HepG2 (cell line): ENCODE data around the gene GSTA5. TPM values are rescaled to one million over a fixed set of nuclear protein-coding genes. Genes with fewer than 3 reads are reported as not detected.

ENCODE experiments used
- ARNT2 ChIP-seq: sonication (generic); formaldehyde crosslinking; IDR thresholded peaks from 2 replicates; pipeline ENCODE4 v1.8.0; 2022; ENCODE audit warnings: mild to moderate bottlenecking, low read depth, missing genetic modification reagents, moderate library complexity
- ELF3 ChIP-seq: IDR thresholded peaks from 2 replicates; pipeline ENCODE4 v1.6.1; 2016; ENCODE audit warnings: missing genetic modification reagents, missing compliant biosample characterization
- FOSL2 ChIP-seq: sonication (generic); formaldehyde crosslinking; IDR thresholded peaks from 2 replicates; pipeline ENCODE4 v1.4.0; 2020; ENCODE audit warnings: missing genetic modification reagents
- FOXA3 ChIP-seq: IDR thresholded peaks from 2 replicates; pipeline ENCODE4 v1.6.1; 2016; ENCODE audit warnings: missing genetic modification reagents, missing compliant biosample characterization
- FOXO1 ChIP-seq: sonication (generic); formaldehyde crosslinking; IDR thresholded peaks from 2 replicates; pipeline ENCODE4 v1.4.0; 2020; ENCODE audit warnings: missing genetic modification reagents
- GABPB1 ChIP-seq: IDR thresholded peaks from 2 replicates; pipeline ENCODE4 v1.6.1; 2016; ENCODE audit warnings: mild to moderate bottlenecking, missing genetic modification reagents, moderate library complexity, missing compliant biosample characterization
- HDAC1 ChIP-seq: sonication (generic); formaldehyde crosslinking; IDR thresholded peaks from 2 replicates; pipeline ENCODE4 v1.5.1; 2020; ENCODE audit warnings: mild to moderate bottlenecking, missing genetic modification reagents
- IRF2 ChIP-seq: IDR thresholded peaks from 2 replicates; pipeline ENCODE4 v1.6.1; 2018; ENCODE audit warnings: missing genetic modification reagents, missing compliant biosample characterization
- IRF9 ChIP-seq: sonication (generic); formaldehyde crosslinking; IDR thresholded peaks from 2 replicates; pipeline ENCODE4 v1.8.0; 2022; ENCODE audit warnings: missing genetic modification reagents, mild to moderate bottlenecking, borderline replicate concordance
- MIER3 ChIP-seq: IDR thresholded peaks from 2 replicates; pipeline ENCODE4 v1.6.1; 2016; ENCODE audit warnings: missing compliant biosample characterization, borderline replicate concordance
- PAXIP1 ChIP-seq: sonication (generic); formaldehyde crosslinking; conservative IDR thresholded peaks from 2 replicates; pipeline ENCODE4 v1.4.0; 2020; ENCODE audit warnings: mild to moderate bottlenecking, missing genetic modification reagents, moderate library complexity
- PITX1 ChIP-seq: sonication (generic); formaldehyde crosslinking; IDR thresholded peaks from 2 replicates; pipeline ENCODE4 v1.5.1; 2020; ENCODE audit warnings: mild to moderate bottlenecking, missing genetic modification reagents
- PRDM10 ChIP-seq: sonication (generic); formaldehyde crosslinking; IDR thresholded peaks from 2 replicates; pipeline ENCODE4 v1.4.0; 2020; ENCODE audit warnings: low read depth, missing genetic modification reagents
- RAD21 ChIP-seq: fragments of 450-650 bp; formaldehyde crosslinking; IDR thresholded peaks from 2 replicates; pipeline ENCODE4 v1.5.0; 2020; ENCODE audit warnings: mild to moderate bottlenecking
- SPEN ChIP-seq: sonication (generic); formaldehyde crosslinking; IDR thresholded peaks from 2 replicates; pipeline ENCODE4 v1.5.1; 2020; ENCODE audit warnings: low read depth, mild to moderate bottlenecking, missing genetic modification reagents
- TEAD3 ChIP-seq: optimal IDR thresholded peaks from 2 replicates; pipeline ENCODE3; 2016; ENCODE audit warnings: borderline replicate concordance
- YY1 ChIP-seq: IDR thresholded peaks from 2 replicates; pipeline ENCODE4 v1.6.1; 2011; ENCODE audit warnings: low read length, low read depth, moderate library complexity, mild to moderate bottlenecking; ENCODE audit not compliant: insufficient read depth, insufficient replicate concordance
- ZFP91 ChIP-seq: sonication (generic); formaldehyde crosslinking; IDR thresholded peaks from 2 replicates; pipeline ENCODE4 v1.9.0; 2022; ENCODE audit warnings: missing genetic modification reagents, mild to moderate bottlenecking, borderline replicate concordance
- ZNF292 ChIP-seq: sonication (generic); formaldehyde crosslinking; IDR thresholded peaks from 2 replicates; pipeline ENCODE4 v1.8.1; 2022; ENCODE audit warnings: mild to moderate bottlenecking, low read depth, missing genetic modification reagents, borderline replicate concordance
- ZNF772 ChIP-seq: sonication (generic); formaldehyde crosslinking; IDR thresholded peaks from 2 replicates; pipeline ENCODE4 v1.5.0; 2020; ENCODE audit warnings: mild to moderate bottlenecking, missing genetic modification reagents
- polyA plus RNA-seq, 8 experiments: library from polyadenylated mRNA; depleted of rRNA in 3 of 8; stranded (reverse) in 7 of 8; unstranded in 1 of 8; fragments of >200 nt; fragmentation: Illumina TruSeq in 4 of 8; extraction: Trizol in 4 of 8; gene quantifications; 2 replicates each; pipeline versions ENCODE4 v1.2.1 to v1.2.3, GENCODE V29; 2011 to 2016; ENCODE audit warnings: low read depth in 4 of 8, missing spikeins in 1 of 8, mixed read lengths in 1 of 8; ENCODE audit not compliant: insufficient read depth in 1 of 8
- total RNA-seq, 5 experiments: library from RNA; depleted of rRNA; stranded (reverse); fragments of >200 nt; fragmentation: Illumina TruSeq; extraction: Trizol; gene quantifications; 2 replicates each; pipeline ENCODE4 v1.2.3, GENCODE V29; 2016; ENCODE audit warnings: low read depth in 1 of 5

The GSTA5 gene
- total and polyA plus RNA-seq, 2 of the 13 experiments (the other 11 are each of a cell fraction or from before 2014, with no cell fraction given): not detected

GRCh38 chr6:52856137-52856536 is 15.5 kb upstream of the GSTA5 start (continued):
- TF ChIP-seq FOXO1 (CRISPR knock-in tag) (0 out of 2 replicates have a peak, but pooled peaks have one; percentile 46), MIER3 (CRISPR knock-in tag) (peak; percentile 59; the same call in 1 of the 2 replicates), ELF3 (CRISPR knock-in tag) (peak; percentile 94), ZNF292 (peak; percentile 87; the same call in 1 of the 2 replicates), GABPB1 (CRISPR knock-in tag) (peak; percentile 47), PRDM10 (CRISPR knock-in tag) (0 out of 2 replicates have a peak, but pooled peaks have one; percentile 38), ARNT2 (CRISPR knock-in tag) (0 out of 2 replicates have a peak, but pooled peaks have one; percentile 14), YY1 (peak; percentile 16), SPEN (CRISPR knock-in tag) (0 out of 2 replicates have a peak, but pooled peaks have one; percentile 38), PAXIP1 (CRISPR knock-in tag) (peak; percentile 36; the same call in 1 of the 2 replicates), FOXA3 (CRISPR knock-in tag) (peak; percentile 85), HDAC1 (0 out of 2 replicates have a peak, but pooled peaks have one; percentile 39), RAD21 (CRISPR knock-in tag) (0 out of 2 replicates have a peak, but pooled peaks have one; percentile 9), IRF9 (CRISPR knock-in tag) (0 out of 2 replicates have a peak, but pooled peaks have one; percentile 47), ZFP91 (CRISPR knock-in tag) (peak; percentile 33; the same call in 1 of the 2 replicates), FOSL2 (peak; percentile 64), ZNF772 (0 out of 2 replicates have a peak, but pooled peaks have one; percentile 24), IRF2 (CRISPR knock-in tag) (0 out of 2 replicates have a peak, but pooled peaks have one; percentile 19), PITX1 (peak; percentile 38; the same call in 1 of the 2 replicates), TEAD3 (peak; percentile 33)
